Hepatocyte (in vitro differentiated cells): ENCODE results near the gene SNX10. TPM values are rescaled to one million over a fixed set of nuclear protein-coding genes. Genes with fewer than 3 reads are reported as not detected.

ENCODE experiments used
- DNase-seq: peaks from one replicate; pipeline ENCODE4 v3.0.0-alpha.2; 2016; ENCODE audit warnings: low spot score
- H2AFZ ChIP-seq: fragments of 200-600 bp; sonication (generic); 2 replicates; pipeline ENCODE4 v1.6.0; 2016; ENCODE audit warnings: antibody characterized with exemption, mild to moderate bottlenecking
- H3K27ac ChIP-seq: fragments of 200-600 bp; sonication (generic); 2 replicates; pipeline ENCODE4 v1.5.1; 2016; ENCODE audit warnings: mild to moderate bottlenecking
- H3K27me3 ChIP-seq: fragments of 200-600 bp; sonication (generic); 2 replicates; pipeline ENCODE4 v1.6.1; 2016
- H3K36me3 ChIP-seq: fragments of 200-600 bp; sonication (generic); replicated peaks from 2 replicates; pipeline ENCODE4 v1.5.1; 2016; ENCODE audit warnings: low read depth; ENCODE audit not compliant: insufficient read depth
- H3K4me1 ChIP-seq: fragments of 200-600 bp; sonication (generic); 2 replicates; pipeline ENCODE4 v1.5.1; 2016; ENCODE audit warnings: mild to moderate bottlenecking, moderate library complexity; ENCODE audit not compliant: insufficient read depth
- H3K4me2 ChIP-seq: fragments of 200-600 bp; sonication (generic); 2 replicates; pipeline ENCODE4 v1.6.0; 2016
- H3K4me3 ChIP-seq: fragments of 200-600 bp; sonication (generic); 2 replicates; pipeline ENCODE4 v1.5.1; 2016; ENCODE audit warnings: mild to moderate bottlenecking
- H3K79me2 ChIP-seq: fragments of 200-600 bp; sonication (generic); 2 replicates; pipeline ENCODE4 v1.6.0; 2017; ENCODE audit warnings: mild to moderate bottlenecking
- H3K9me2 ChIP-seq: fragments of 200-600 bp; sonication (generic); replicated peaks from 2 replicates; pipeline ENCODE4 v1.6.0; 2017; ENCODE audit warnings: mild to moderate bottlenecking; ENCODE audit not compliant: insufficient read depth
- H3K9me3 ChIP-seq: fragments of 200-600 bp; sonication (generic); 2 replicates; pipeline ENCODE4 v1.5.1; 2016; ENCODE audit warnings: low read depth, mild to moderate bottlenecking
- H4K20me1 ChIP-seq: fragments of 200-600 bp; sonication (generic); 2 replicates; pipeline ENCODE4 v1.6.0; 2016; ENCODE audit warnings: mild to moderate bottlenecking; ENCODE audit not compliant: insufficient read depth, poor library complexity, severe bottlenecking
- CTCF ChIP-seq: fragments of 200-600 bp; sonication (generic); IDR thresholded peaks from 2 replicates; pipeline ENCODE4 v1.5.1; 2016; ENCODE audit warnings: antibody characterized with exemption, mild to moderate bottlenecking; ENCODE audit not compliant: poor library complexity
- EZH2 ChIP-seq: fragments of 200-600 bp; sonication (generic); IDR thresholded peaks from 2 replicates; pipeline ENCODE4 v1.6.1; 2016; ENCODE audit warnings: antibody characterized with exemption, mild to moderate bottlenecking, borderline replicate concordance
- EZH2phosphoT487 ChIP-seq: fragments of 200-600 bp; sonication (generic); IDR thresholded peaks from one replicate; pipeline ENCODE4 v1.6.1; 2018; ENCODE audit warnings: antibody characterized with exemption, mild to moderate bottlenecking, low read depth, moderate library complexity; ENCODE audit not compliant: unreplicated experiment, severe bottlenecking
- WGBS: methylation state at CpG from one replicate; pipeline ENCODE4 v1.1.6; 2016; ENCODE audit warnings: low lambda C conversion rate; ENCODE audit errors: missing lambda C conversion rate; 5-methylcytosine and 5-hydroxymethylcytosine counted together
- polyA plus RNA-seq: library from polyadenylated mRNA; unstranded; fragments of >200 nt; fragmentation: Nextera tagmentation; extraction: Ambion mirVana; gene quantifications from 2 replicates; pipeline ENCODE4 v1.2.1, GENCODE V29; 2016
- total RNA-seq: library from RNA; depleted of rRNA; stranded (reverse); fragments of >200 nt; gene quantifications from 2 replicates; pipeline ENCODE4 v1.2.3, GENCODE V29; 2014

SNX10 gene
- total and polyA plus RNA-seq, 2 experiments from 2014 or later = 6.1 to 8.2 TPM

GRCh38 chr7:26305090-26305868 is 13.6 kb downstream of the SNX10 start:
- Histone ChIP-seq H3K36me3 (no peaks in the 10 kb centered on the region), H3K9me3 (no peaks in the 10 kb centered on the region), H3K4me1 (no peaks in the 10 kb centered on the region), H4K20me1 (no peaks in the 10 kb centered on the region), H3K27ac (peak overlapping the region; percentile 27), H3K27me3 (no peaks in the 10 kb centered on the region), H3K9me2 (no peaks in the 10 kb centered on the region), H2AFZ (no peak overlapping the region), H3K4me2 (no peak overlapping the region), H3K79me2 (no peaks in the 10 kb centered on the region), H3K4me3 (no peak overlapping the region)
- WGBS = 82% methylated on average over 9 of the region's 9 CpGs
- peak; percentile 23 for DNase-seq
- TF ChIP-seq CTCF (no peak), EZH2 (no peak), EZH2phosphoT487 (no peak)

- WGBS = 88% methylated on average over 16 of the region's 16 CpGs
- no peaks in the 10 kb centered on the region for H3K9me2 ChIP-seq
- H3K4me2 ChIP-seq = no peak overlapping the region
- no peaks in the 10 kb centered on the region for H3K27me3 ChIP-seq
- no peaks in the 10 kb centered on the region for H4K20me1 ChIP-seq
- H3K27ac ChIP-seq = peak overlapping the region; percentile 64
- H3K4me1 ChIP-seq = no peaks in the 10 kb centered on the region
- no peak overlapping the region for H3K4me3 ChIP-seq
- H2AFZ ChIP-seq = no peak overlapping the region
- H3K36me3 ChIP-seq = no peaks in the 10 kb centered on the region
- H3K9me3 ChIP-seq = no peaks in the 10 kb centered on the region
- DNase-seq = no peak
- TF ChIP-seq CTCF (no peak), EZH2phosphoT487 (no peak), EZH2 (no peak)
- no peaks in the 10 kb centered on the region for H3K79me2 ChIP-seq
Observed at GRCh38 chr7:26305869-26306665, 14.4 kb downstream of the SNX10 start.

- no peaks in the 10 kb centered on the region for H3K9me2 ChIP-seq
- no peaks in the 10 kb centered on the region for H3K4me1 ChIP-seq
- 80% methylated on average over 3 of the region's 3 CpGs for WGBS
- H3K9me3 ChIP-seq = no peaks in the 10 kb centered on the region
- TF ChIP-seq EZH2 = no peak
- TF ChIP-seq CTCF = no peak
- TF ChIP-seq EZH2phosphoT487 = no peak
- no peaks in the 10 kb centered on the region for H3K79me2 ChIP-seq
- no peaks in the 10 kb centered on the region for H3K27me3 ChIP-seq
- no peaks in the 10 kb centered on the region for H3K36me3 ChIP-seq
- H3K4me3 ChIP-seq = no peak overlapping the region
- H4K20me1 ChIP-seq = no peaks in the 10 kb centered on the region
- no peak overlapping the region for H3K4me2 ChIP-seq
- no peak overlapping the region for H2AFZ ChIP-seq
- DNase-seq = no peak
- peak overlapping the region; percentile 64 for H3K27ac ChIP-seq
Observed at GRCh38 chr7:26306790-26307189, 15.1 kb downstream of the SNX10 start.
